GM10248 (cell line): ENCODE data around the gene PLIN1.
A peak's percentile ranks its signal among the peaks of the same experiment; 100 is the strongest.

ENCODE experiments used
- CTCF ChIA-PET: fragments of 300-600 bp; sonication (Branson Sonifier 250); formaldehyde crosslinking; extraction: SDS; loops from one replicate; lab custom pipeline; 2021; ENCODE audit warnings: antibody characterized with exemption; lab: Yijun Ruan, JAX
- POLR2A ChIA-PET: fragments of 350-650 bp; sonication (Branson Sonifier 250); formaldehyde crosslinking; extraction: SDS; loops from one replicate; lab custom pipeline; 2020; ENCODE audit warnings: antibody characterized with exemption; lab: Yijun Ruan, JAX
- DNase-seq: peaks from one replicate; pipeline ENCODE4 v3.0.0; 2012; ENCODE audit errors: extremely low spot score
- CTCF ChIP-seq: IDR thresholded peaks from 2 replicates; pipeline ENCODE4 v1.5.1; 2012; ENCODE audit warnings: mild to moderate bottlenecking, low read depth; ENCODE audit errors: extremely low read depth, missing control alignments, control extremely low read depth

PLIN1 gene

DNA sequence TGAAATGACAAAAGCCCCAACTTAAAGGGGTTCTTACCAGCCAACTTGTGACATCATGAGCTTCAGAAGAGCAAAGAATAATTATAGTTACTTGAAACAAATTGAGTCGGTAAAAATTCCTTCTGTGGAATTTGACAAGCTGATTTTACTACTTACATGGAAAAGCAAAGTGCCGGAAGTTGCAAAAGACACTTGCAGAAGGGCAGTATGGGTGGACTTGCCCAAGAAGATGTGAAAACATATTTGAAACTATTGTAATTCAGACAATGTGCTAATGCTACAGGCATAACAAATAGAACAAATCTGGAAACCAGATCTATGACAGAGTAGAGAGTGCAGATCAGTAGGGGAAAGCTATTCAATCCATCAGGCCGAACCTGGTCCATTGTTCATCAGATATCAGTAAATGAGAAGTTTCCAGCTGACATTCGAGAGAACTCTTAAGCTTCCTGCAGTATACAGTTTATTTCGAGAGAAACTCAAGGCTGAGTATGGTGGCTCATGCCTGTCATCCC lies 21.4 kb downstream of the PLIN1 start:
- DNase-seq: no peak
- CTCF ChIA-PET: interaction anchor here (0.6 to 5.4 kb wide), 6 partner anchors 10 to 83 kb away, joined by 3 to 36 read pairs (median 4); no protein-coding TSS in a partner anchor

GRCh38 chr15:89656116-89656815 lies 22.9 kb downstream of the PLIN1 start:
- no peak for DNase-seq
- CTCF ChIA-PET: interaction anchor here (1.4 to 5.4 kb wide), 3 partner anchors 10 to 84 kb away, joined by 4 to 36 read pairs (median 11); no protein-coding TSS in a partner anchor
- TF ChIP-seq CTCF: no peak
- POLR2A ChIA-PET: interaction anchor here (0.5 kb wide), 1 partner anchor 1465 kb away, joined by 3 read pairs; no protein-coding TSS in a partner anchor

More for the DNA sequence above, 21.4 kb downstream of the PLIN1 start:
- POLR2A ChIA-PET: no interaction called here
- TF ChIP-seq CTCF: no peak

DNA sequence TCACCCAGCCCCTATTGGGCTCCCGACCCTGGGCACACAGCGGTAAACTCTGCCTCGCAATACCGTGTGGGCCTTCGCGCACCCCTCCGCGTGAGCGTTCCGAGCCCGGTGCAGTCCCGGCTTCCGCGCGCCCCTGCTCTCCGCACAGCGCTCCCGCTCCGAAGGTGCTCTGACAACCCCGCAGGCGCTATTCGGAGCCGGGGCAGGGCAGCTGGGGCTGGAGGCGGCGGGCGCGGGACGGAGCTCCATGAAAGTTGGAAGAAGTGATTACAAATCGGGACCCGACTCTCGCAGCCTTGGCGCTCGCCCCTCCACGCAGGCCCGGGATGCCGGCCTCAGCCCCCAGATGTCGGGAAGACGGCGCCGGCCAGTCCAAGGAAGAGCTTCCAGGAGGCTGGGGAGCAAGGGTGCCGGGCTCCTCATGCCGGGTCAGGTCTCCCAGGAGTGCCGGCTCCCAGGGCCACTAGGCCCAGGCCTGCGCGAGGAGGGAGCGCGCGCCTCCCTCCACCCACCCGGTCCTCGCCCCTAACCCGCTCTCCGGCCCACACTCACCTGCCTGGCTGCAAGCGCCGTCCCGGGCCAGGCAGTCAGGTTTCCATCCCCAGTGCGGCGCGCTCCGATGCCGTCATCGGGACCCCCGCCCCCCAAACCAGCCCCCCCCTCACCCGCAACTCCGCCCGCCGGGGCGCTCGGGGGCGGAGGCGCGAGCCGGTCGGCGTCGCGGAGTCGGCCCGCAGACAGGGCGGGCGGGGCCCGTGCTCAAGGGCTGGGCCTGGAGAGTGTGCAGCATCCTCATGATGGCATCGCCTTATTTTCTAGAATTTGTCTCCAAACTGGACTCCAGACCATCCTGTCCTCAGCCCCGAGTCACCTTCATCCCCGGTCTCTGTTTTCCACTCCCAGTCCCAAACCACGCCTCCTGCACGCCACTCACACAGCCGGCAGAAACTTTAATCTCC lies 24.0 kb downstream of the PLIN1 start, which contains the start of gene KIF7:
KIF7 (minus strand) TSS at position 621 of the 959 bp plus-strand sequence. CDS start 2,537 bp downstream, outside the sequence.
- ChIA-PET POLR2A (no interaction called here), CTCF (no interaction called here)
- peak; percentile 59 for DNase-seq
- no peak for TF ChIP-seq CTCF

DNA sequence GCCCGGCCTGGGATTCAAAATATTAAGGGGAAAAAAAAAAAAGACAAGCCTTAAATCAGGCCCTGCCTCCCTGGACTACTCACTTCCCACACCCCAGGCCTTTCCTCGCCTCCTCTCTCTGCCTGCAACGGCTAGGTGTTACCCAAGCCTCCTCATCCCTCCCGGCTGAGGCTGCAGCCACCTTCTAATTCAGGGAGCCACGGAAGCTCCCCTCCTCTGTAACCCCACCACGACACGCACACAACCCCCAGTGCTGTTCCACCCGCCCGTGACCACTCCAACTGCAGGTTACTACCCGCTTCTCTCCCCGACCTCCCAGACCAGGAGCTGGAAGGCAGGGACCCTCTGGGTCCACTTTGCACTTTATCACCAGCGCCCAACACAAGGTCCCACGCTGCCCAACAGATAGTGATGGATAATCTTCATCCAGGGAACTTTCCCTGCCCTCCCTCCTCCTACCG lies 24.8 kb downstream of the PLIN1 start:
- no peak for DNase-seq
- ChIA-PET CTCF (no interaction called here), POLR2A (no interaction called here)
- TF ChIP-seq CTCF: no peak

GRCh38 chr15:89653578-89653977 lies 25.6 kb downstream of the PLIN1 start:
- CTCF ChIA-PET: no interaction called here
- TF ChIP-seq CTCF: no peak
- POLR2A ChIA-PET: no interaction called here
- DNase-seq: no peak

DNA sequence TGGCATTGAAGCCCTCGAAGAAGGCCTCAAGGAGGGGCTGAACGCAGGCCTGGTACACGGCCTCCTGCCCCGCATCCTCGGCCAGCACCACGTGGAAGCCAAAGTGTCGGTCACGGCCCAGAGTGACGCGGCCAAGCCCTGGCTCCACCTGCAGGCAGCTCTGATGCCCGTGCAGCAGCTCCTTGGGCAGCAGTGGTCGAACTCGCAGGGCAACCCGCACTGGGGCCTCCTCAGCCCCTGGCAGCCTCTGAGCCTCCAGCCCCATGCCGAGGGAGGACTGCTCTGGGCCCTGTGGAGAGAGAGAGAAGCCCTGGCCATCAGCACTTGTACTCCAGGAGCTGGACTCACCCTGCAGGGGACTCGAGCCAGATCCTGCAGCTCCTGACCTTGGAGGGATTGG lies 26.5 kb downstream of the PLIN1 start:
- CTCF ChIA-PET: no interaction called here
- POLR2A ChIA-PET: no interaction called here
- DNase-seq: no peak
- TF ChIP-seq CTCF: no peak
